Uterus (tissue), 4 donors: ENCODE results near the gene ARHGAP18. TPM values are rescaled to one million over a fixed set of nuclear protein-coding genes. Genes with fewer than 3 reads are reported as not detected.
A peak's percentile ranks its signal among the peaks of the same experiment; 100 is the strongest.

Source experiments
- DNase-seq, 2 donors: peaks; one replicate each; pipeline ENCODE4 v3.0.0-alpha.2; 2019 to 2020
- H3K27ac ChIP-seq, 2 donors: fragments of 200-600 bp; sonication (generic); 1 replicate in 1 of 2; 2 replicates in 1 of 2; pipeline ENCODE4 v1.5.1; 2016 to 2018
- H3K27me3 ChIP-seq, 2 donors: fragments of 200-600 bp; sonication (generic); one replicate each; pipeline ENCODE4 v1.5.1; 2018 to 2019; ENCODE audit warnings: control low read depth in 1 of 2
- H3K36me3 ChIP-seq, 2 donors: fragments of 200-600 bp; sonication (generic); one replicate each; pipeline ENCODE4 v1.5.1; 2019; ENCODE audit warnings: control low read depth in 1 of 2
- H3K4me1 ChIP-seq, 2 donors: fragments of 200-600 bp; sonication (generic); one replicate each; pipeline ENCODE4 v1.5.1; 2018 to 2019; ENCODE audit warnings: control low read depth in 1 of 2
- H3K4me3 ChIP-seq, 2 donors: fragments of 200-600 bp; sonication (generic); 1 replicate in 1 of 2; 2 replicates in 1 of 2; pipeline ENCODE4 v1.5.1; 2018 to 2019; ENCODE audit warnings: mild to moderate bottlenecking in 1 of 2
- H3K9me3 ChIP-seq, 2 donors: fragments of 200-600 bp; sonication (generic); one replicate each; pipeline ENCODE4 v1.5.1; 2019; ENCODE audit warnings: control low read depth in 1 of 2
- POLR2A ChIP-seq, 2 donors: fragments of 450-650 bp; IDR thresholded peaks; one replicate each; pipeline ENCODE4 v1.6.1; 2016; ENCODE audit warnings: antibody characterized with exemption in 2 of 2, mild to moderate bottlenecking in 1 of 2, moderate library complexity in 1 of 2
- intact Hi-C: fragments of 100-400 bp; cut with DNase I; formaldehyde crosslinking; loops from one replicate; pipeline ENCODE4 v1.15.1; 2023; ENCODE audit warnings: low total_unique reads
- total RNA-seq, 4 donors: library from RNA; depleted of rRNA in 3 of 4; stranded (reverse); fragments of >200 nt in 3 of 4; gene quantifications; one replicate each; pipeline versions ENCODE4 v1.1.0 to v1.2.4, GENCODE V29; 2014 to 2023
- TF ChIP-seq, protein P1 (sequence below), 4 experiments: fragments of 200-600 bp in 2 of 4; fragments of 450-650 bp in 2 of 4; sonication (generic) in 2 of 4; IDR thresholded peaks; one replicate each; pipeline ENCODE4 v1.5.1; 2016 to 2019; ENCODE audit warnings: antibody characterized with exemption in 4 of 4, mild to moderate bottlenecking in 2 of 4, moderate library complexity in 1 of 4
- donor health status: DM: yes; HTN: yes; CAD: no.

ARHGAP18 gene
- total RNA-seq, 4 donors from 2014 or later = 6.3 to 36.7 (median 15.4) TPM

DNA sequence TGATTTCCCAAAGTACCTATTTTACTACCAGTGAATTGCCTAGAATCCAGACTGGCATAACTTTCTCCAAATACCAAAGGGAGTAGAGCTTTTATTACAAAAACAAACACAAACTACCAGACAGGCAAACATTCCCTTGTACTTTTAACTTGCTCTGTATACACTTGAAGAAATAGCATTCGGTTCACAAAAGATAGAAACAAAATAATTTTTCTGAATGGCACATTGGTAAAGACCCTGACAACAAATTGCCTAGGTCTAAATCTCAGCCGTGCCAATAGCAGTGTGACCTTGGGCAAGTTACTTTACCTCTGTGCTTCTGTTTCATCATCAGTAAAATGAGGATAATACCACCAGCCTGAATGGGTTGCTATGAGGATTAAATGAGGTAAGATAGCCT is 15.9 kb downstream of the ARHGAP18 start:
- no peak for DNase-seq
- H3K9me3 ChIP-seq = no peaks in the 10 kb centered on the region
- intact Hi-C loops = no loop called here
- TF ChIP-seq, protein P1, sequence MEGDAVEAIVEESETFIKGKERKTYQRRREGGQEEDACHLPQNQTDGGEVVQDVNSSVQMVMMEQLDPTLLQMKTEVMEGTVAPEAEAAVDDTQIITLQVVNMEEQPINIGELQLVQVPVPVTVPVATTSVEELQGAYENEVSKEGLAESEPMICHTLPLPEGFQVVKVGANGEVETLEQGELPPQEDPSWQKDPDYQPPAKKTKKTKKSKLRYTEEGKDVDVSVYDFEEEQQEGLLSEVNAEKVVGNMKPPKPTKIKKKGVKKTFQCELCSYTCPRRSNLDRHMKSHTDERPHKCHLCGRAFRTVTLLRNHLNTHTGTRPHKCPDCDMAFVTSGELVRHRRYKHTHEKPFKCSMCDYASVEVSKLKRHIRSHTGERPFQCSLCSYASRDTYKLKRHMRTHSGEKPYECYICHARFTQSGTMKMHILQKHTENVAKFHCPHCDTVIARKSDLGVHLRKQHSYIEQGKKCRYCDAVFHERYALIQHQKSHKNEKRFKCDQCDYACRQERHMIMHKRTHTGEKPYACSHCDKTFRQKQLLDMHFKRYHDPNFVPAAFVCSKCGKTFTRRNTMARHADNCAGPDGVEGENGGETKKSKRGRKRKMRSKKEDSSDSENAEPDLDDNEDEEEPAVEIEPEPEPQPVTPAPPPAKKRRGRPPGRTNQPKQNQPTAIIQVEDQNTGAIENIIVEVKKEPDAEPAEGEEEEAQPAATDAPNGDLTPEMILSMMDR (IDR thresholded peaks at IDR 0.05) = no peak
- no peak for TF ChIP-seq POLR2A (IDR thresholded peaks at IDR 0.05)
- no peaks in the 10 kb centered on the region for H3K4me1 ChIP-seq
- H3K4me3 ChIP-seq = no peak overlapping the region
- no peaks in the 10 kb centered on the region for H3K27me3 ChIP-seq
- no peaks in the 10 kb centered on the region for H3K36me3 ChIP-seq
- no peak overlapping the region for H3K27ac ChIP-seq

DNA sequence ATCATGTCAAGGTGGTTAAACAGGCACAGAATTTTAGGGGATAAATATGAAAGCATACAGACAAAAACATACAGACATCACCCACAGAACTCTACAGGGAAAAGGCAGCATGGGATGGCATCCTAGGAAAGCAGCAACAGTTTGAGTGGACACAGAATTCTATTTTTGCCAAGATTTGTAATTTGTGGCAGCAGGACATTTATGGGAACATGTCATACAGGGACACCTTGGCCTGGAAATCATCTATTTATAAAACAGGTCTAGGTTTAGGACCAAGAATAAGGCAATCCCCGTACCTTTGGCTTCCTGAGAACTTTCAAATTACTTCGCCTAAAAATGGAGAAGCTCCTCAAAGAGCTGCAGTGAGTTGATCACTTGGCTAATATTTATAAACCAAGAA is 17.5 kb downstream of the ARHGAP18 start:
- Histone ChIP-seq H3K9me3 (no peaks in the 10 kb centered on the region), H3K4me3 (no peak overlapping the region), H3K4me1 (no peaks in the 10 kb centered on the region), H3K27me3 (no peaks in the 10 kb centered on the region), H3K36me3 (no peaks in the 10 kb centered on the region), H3K27ac (no peak overlapping the region)
- intact Hi-C loops = no loop called here
- no peak for TF ChIP-seq POLR2A (IDR thresholded peaks at IDR 0.05)
- TF ChIP-seq, protein P1 (IDR thresholded peaks at IDR 0.05) = no peak
- no peak for DNase-seq

DNA sequence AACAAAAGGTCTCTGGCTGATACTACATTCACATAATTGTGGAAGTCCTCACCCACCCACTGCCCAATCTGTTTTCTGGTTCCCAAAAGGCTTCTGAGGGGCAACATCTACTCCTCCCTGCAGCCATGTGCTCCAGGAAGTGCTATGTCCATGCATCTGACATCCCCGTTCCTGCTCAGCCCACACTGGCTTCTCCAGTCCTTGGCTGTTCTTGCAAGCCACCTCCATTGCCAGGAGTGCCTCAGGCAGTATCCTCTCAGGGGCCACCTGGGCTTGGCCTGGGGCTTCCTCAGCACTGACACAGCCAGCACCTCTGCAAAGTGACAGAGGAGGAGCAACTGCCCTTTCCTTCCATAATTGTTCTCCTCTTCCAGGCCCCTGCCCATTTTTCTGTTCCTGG is 18.3 kb downstream of the ARHGAP18 start:
- no peak for DNase-seq
- Histone ChIP-seq H3K4me3 (no peak overlapping the region), H3K36me3 (no peaks in the 10 kb centered on the region), H3K9me3 (no peaks in the 10 kb centered on the region), H3K27me3 (no peaks in the 10 kb centered on the region), H3K4me1 (no peaks in the 10 kb centered on the region), H3K27ac (no peak overlapping the region)
- no peak for TF ChIP-seq POLR2A (IDR thresholded peaks at IDR 0.05)
- TF ChIP-seq, protein P1 (IDR thresholded peaks at IDR 0.05) = no peak
- intact Hi-C loops = no loop called here

DNA sequence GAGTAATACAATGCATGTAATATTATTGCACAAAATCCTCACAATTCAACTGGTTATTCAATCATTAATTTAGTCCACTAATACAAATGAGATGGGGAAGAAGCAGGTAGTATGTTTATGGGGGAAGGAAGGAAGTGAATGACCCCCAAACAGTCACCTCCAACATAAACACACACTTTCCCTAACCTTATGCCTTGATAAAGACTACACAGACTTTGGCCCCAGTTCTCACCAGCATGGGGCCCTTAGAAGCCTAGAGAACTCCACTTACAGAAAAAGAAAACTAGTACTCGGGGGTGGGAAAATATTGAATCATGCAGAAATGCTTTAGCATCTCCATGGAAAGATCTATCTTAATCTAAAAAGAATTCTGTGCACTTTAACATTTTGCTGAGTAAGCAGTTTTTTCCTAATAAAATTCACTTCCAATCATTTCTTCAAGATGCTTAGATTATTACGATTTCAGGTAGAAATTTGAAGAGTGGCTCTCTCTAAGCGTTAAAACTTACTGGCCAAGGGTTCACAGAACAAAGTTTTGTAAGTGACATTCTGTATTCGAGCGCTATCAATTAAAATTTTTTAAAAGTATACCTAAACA is 18.8 kb downstream of the ARHGAP18 start:
- no peak overlapping the region for H3K4me3 ChIP-seq
- TF ChIP-seq, protein P1 (IDR thresholded peaks at IDR 0.05) = no peak
- no peak for TF ChIP-seq POLR2A (IDR thresholded peaks at IDR 0.05)

DNA sequence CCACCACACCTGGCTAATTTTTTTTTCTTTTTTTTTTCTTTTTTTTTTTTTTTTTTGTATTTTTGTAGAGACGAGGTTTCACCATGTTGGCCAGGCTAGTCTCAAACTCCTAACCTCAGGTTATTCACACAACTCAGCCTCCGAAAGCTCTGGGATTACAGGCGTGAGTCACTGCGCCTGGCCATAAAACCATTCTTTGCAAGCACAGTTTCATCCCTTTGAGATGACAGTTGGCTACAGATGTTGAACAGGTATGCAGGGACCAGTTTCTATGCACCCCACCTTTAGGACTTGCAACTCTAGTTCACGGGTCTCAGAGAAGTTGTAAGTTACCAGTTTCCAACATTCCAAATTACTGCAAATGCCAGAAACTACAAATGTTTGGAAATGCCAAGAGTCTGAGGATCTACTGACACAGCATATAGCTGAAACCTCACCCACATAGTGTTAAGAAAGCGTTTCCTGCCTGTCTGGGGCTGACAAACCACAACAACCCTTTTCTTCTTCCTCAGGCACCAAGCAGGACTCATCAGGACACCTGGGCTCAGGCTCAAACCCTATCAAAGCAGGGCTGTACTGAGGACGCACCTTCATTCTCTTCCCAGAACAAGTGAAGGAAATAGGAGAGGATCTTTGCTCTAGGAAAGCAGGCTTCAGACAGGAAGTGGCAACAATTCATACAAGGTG is 22.9 kb downstream of the ARHGAP18 start:
- Histone ChIP-seq H3K36me3 (no peaks in the 10 kb centered on the region), H3K4me1 (no peaks in the 10 kb centered on the region), H3K27me3 (no peaks in the 10 kb centered on the region), H3K4me3 (no peak overlapping the region), H3K27ac (peak overlapping the region in 1 of 2 donors; percentile 13), H3K9me3 (no peaks in the 10 kb centered on the region)
- intact Hi-C loops = no loop called here
- TF ChIP-seq POLR2A (IDR thresholded peaks at IDR 0.05) = no peak
- TF ChIP-seq, protein P1 (IDR thresholded peaks at IDR 0.05) = no peak
- DNase-seq = no peak

More for the DNA sequence above, 18.8 kb downstream of the ARHGAP18 start:
- Histone ChIP-seq H3K27me3 (no peaks in the 10 kb centered on the region), H3K27ac (no peak overlapping the region), H3K9me3 (no peaks in the 10 kb centered on the region), H3K4me1 (no peaks in the 10 kb centered on the region), H3K36me3 (no peaks in the 10 kb centered on the region)
- DNase-seq = no peak
- intact Hi-C loops = no loop called here
